Activated CD8-positive, alpha-beta T cell treated with anti-CD3 and anti-CD28 coated beads for 36 hours (primary cell): Measurements from ENCODE around the gene DNAJB11. TPM values are rescaled to one million over a fixed set of nuclear protein-coding genes. Genes with fewer than 3 reads are reported as not detected.

Experiments used
- ATAC-seq: fragments of 200-7000 bp; cut with Tn5 transposase; one replicate; pipeline ENCODE4 v1.10.0; 2021; ENCODE audit warnings: mild to moderate bottlenecking, moderate library complexity
- CTCF ChIA-PET: fragments of 350-600 bp; sonication (Branson Sonifier 250); formaldehyde crosslinking; loops from one replicate; lab custom pipeline; 2021; ENCODE audit warnings: antibody characterized with exemption; lab: Charles Lee
- POLR2A ChIA-PET: fragments of 350-600 bp; sonication (Branson Sonifier 250); formaldehyde crosslinking; loops from one replicate; lab custom pipeline; 2021; ENCODE audit warnings: antibody characterized with exemption; lab: Charles Lee
- DNase-seq: peaks from one replicate; pipeline ENCODE4 v3.0.0-alpha.2; 2020
- H3K27ac Mint-ChIP-seq: one replicate; pipeline ENCODE4 v1.8.0; 2021; ENCODE audit warnings: mild to moderate bottlenecking, mixed read lengths
- H3K27me3 Mint-ChIP-seq: one replicate; pipeline ENCODE4 v1.8.0; 2021; ENCODE audit warnings: mixed read lengths
- H3K36me3 Mint-ChIP-seq: one replicate; pipeline ENCODE4 v1.8.0; 2021; ENCODE audit warnings: low read depth, mixed read lengths
- H3K4me1 Mint-ChIP-seq: one replicate; pipeline ENCODE4 v1.8.0; 2021; ENCODE audit warnings: low read depth, mixed read lengths
- H3K4me3 Mint-ChIP-seq: one replicate; pipeline ENCODE4 v1.8.0; 2021; ENCODE audit warnings: mild to moderate bottlenecking, moderate library complexity, mixed read lengths
- H3K9me3 Mint-ChIP-seq: one replicate; pipeline ENCODE4 v1.8.0; 2021; ENCODE audit warnings: mixed read lengths
- CTCF ChIP-seq: fragments of 200-600 bp; IDR thresholded peaks from one replicate; pipeline ENCODE4 v1.8.0; 2022; ENCODE audit warnings: antibody characterized with exemption, mild to moderate bottlenecking
- intact Hi-C: fragments of 100-400 bp; cut with micrococcal nuclease; formaldehyde crosslinking; loops from one replicate; pipeline ENCODE4 v1.10.0; 2022
- total RNA-seq, 2 experiments: library from RNA; stranded (reverse); gene quantifications; one replicate each; pipeline ENCODE4 v1.2.3, GENCODE V29; 2021

DNAJB11 gene
- total RNA-seq, 2 experiments from 2014 or later, result 30.0 to 31.5 TPM

- Mint-ChIP-seq H3K4me1 (no peaks in the 10 kb centered on the region), H3K4me3 (no peak overlapping the region), H3K9me3 (no peaks in the 10 kb centered on the region), H3K27ac (no peak overlapping the region), H3K36me3 (no peaks in the 10 kb centered on the region), H3K27me3 (peaks cover 2% of the 10 kb centered on the region)
- no peak for DNase-seq
- TF ChIP-seq CTCF, result no peak
- ChIA-PET CTCF (interaction anchor here (1.1 to 17.4 kb wide), 3 partner anchors 10 to 16 kb away, joined by 4 to 185 read pairs (median 4); no protein-coding TSS in a partner anchor), POLR2A (interaction anchor here (0.7 to 1.0 kb wide), 2 partner anchors 15 to 23 kb away, joined by 3 read pairs; no protein-coding TSS in a partner anchor)
- intact Hi-C loops, result no loop called here
- ATAC-seq, result no peak
Measured at GRCh38 chr3:186599785-186600166, 29.3 kb downstream of the DNAJB11 start.

GRCh38 chr3:186600896-186601295, 30.4 kb downstream of the DNAJB11 start:
- Mint-ChIP-seq H3K36me3 (no peaks in the 10 kb centered on the region), H3K27ac (no peak overlapping the region), H3K4me1 (no peaks in the 10 kb centered on the region), H3K4me3 (no peak overlapping the region), H3K27me3 (peaks cover 2% of the 10 kb centered on the region), H3K9me3 (no peaks in the 10 kb centered on the region)
- ChIA-PET POLR2A (interaction anchor here (1.0 kb wide), 1 partner anchor 14 kb away, joined by 3 read pairs; no protein-coding TSS in a partner anchor), CTCF (interaction anchor here (1.1 to 17.4 kb wide), 2 partner anchors 9 to 15 kb away, joined by 4 to 185 read pairs; no protein-coding TSS in a partner anchor)
- DNase-seq (no peak), ATAC-seq (no peak)
- TF ChIP-seq CTCF, result no peak
- intact Hi-C loops, result no loop called here

GRCh38 chr3:186603159-186603558, 32.6 kb downstream of the DNAJB11 start:
- H3K4me1 Mint-ChIP-seq, result no peaks in the 10 kb centered on the region
- H3K27me3 Mint-ChIP-seq, result peaks cover 2% of the 10 kb centered on the region
- POLR2A ChIA-PET, result interaction anchor here (1.0 to 1.1 kb wide), 2 partner anchors 14 to 16 kb away, joined by 3 read pairs; no protein-coding TSS in a partner anchor
- no peaks in the 10 kb centered on the region for H3K9me3 Mint-ChIP-seq
- H3K4me3 Mint-ChIP-seq, result no peak overlapping the region
- intact Hi-C loops, result no loop called here
- no peak for TF ChIP-seq CTCF
- ATAC-seq, result no peak
- no peak for DNase-seq
- CTCF ChIA-PET, result interaction anchor here (1.1 to 17.4 kb wide), 2 partner anchors 13 to 218 kb away, joined by 3 to 185 read pairs; no protein-coding TSS in a partner anchor
- no peak overlapping the region for H3K27ac Mint-ChIP-seq
- H3K36me3 Mint-ChIP-seq, result no peaks in the 10 kb centered on the region

- no peaks in the 10 kb centered on the region for H3K9me3 Mint-ChIP-seq
- H3K4me1 Mint-ChIP-seq, result no peaks in the 10 kb centered on the region
- TF ChIP-seq CTCF, result no peak
- intact Hi-C loops, result no loop called here
- ChIA-PET POLR2A (interaction anchor here (1.0 kb wide), 1 partner anchor 12 kb away, joined by 3 read pairs; no protein-coding TSS in a partner anchor), CTCF (interaction anchor here (17.4 kb wide), 1 partner anchor 11 kb away, joined by 185 read pairs; no protein-coding TSS in a partner anchor)
- ATAC-seq (no peak), DNase-seq (no peak)
- H3K4me3 Mint-ChIP-seq, result no peak overlapping the region
- H3K36me3 Mint-ChIP-seq, result no peaks in the 10 kb centered on the region
- no peak overlapping the region for H3K27ac Mint-ChIP-seq
- no peaks in the 10 kb centered on the region for H3K27me3 Mint-ChIP-seq
Measured at GRCh38 chr3:186605078-186605477, 34.6 kb downstream of the DNAJB11 start.
